ENCODE results near the gene C16orf54.
"Not testable (repeated sequence)": the region's sequence is repeated elsewhere in the genome, so short reads cannot be mapped to it uniquely, and the experiment has no call there.

Gene C16orf54

DNA sequence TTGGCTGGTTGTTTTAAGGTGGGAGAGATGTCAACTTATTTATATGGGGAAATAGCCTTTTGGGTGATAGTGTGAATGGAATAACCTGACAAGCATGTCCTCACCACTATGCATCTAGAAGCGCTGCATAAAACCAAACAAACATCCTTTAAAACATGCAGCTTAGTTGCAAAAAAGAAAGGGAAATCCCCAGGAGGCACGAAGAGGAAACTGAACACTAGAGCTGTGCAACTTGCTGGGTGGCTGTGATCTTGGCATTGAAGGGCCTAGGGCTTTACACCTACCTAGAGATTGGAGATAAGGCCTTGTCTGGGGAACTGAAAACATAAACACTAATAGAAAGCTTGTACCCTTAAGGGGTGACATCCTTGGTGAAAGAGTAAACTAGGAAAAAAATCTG is 7.3 kb downstream of the C16orf54 start:
- DNase-seq, result no peak

GRCh38 chr16:29737713-29738112 is 8.1 kb downstream of the C16orf54 start:
- no peak for DNase-seq

DNA sequence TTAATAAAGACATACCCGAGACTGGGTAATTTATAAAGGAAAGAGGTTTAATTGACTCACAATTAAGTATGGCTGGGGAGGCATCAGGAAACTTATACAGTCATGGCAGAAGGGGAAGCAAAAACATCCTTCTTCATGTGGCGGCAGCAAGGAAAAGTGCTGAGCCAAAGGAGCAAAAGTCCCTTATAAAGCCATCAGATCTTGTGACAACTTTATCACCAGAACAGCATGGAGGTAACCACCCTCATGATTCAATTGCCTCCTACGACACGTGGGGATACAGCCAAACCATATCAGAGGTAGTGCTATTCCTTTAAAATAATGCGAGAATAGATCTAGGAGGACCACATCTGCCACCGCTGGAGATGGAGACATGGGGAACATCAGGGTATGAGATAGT is 9.0 kb downstream of the C16orf54 start:
- DNase-seq, result no peak

- no peak for DNase-seq
Observed at GRCh38 chr16:29736112-29736511, 9.7 kb downstream of the C16orf54 start.

- no peak for DNase-seq
Observed at GRCh38 chr16:29734786-29735185, 11.0 kb downstream of the C16orf54 start.

DNA sequence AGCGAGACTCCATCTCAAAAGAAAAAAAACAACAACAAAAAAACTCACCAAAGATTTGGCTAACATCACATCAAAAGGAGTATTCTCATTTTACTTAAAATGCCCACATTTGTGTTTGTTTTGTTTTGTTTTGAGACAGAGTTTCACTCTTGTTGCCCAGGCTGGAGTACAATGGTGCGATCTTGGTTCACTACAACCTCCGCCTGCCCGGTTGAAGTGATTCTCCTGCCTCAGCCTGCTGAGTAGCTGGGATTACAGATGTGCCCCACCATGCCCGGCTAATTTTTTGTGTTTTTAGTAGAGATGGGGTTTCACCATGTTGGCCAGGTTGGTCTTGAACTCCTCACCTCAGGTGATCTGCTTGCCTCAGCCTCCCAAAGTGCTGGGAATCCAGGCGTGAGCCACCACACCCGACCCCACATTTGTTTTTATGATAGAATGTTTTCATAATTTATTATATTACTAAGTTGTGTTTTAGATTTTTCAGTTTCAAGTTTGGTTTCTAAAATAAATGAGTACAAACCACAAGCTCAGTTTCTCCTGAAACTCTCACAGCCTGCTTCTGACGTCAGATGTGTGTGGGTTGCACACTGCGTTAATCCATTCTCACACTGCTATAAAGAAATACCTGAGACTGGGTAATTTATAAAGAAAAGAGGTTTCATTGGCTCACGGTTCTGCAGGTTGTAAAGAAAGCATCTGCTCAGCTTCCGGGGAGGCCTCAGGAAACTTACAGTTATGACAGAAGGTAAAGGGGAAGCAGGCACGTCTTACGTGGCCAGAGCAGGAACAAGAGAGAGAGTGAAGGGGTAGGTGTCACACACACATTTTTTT is 13.8 kb downstream of the C16orf54 start:
- DNase-seq, result not testable (repeated sequence)

- no peak for DNase-seq
Observed at GRCh38 chr16:29730649-29731048, 15.1 kb downstream of the C16orf54 start.

- DNase-seq, result peak; percentile 48
Observed at GRCh38 chr16:29729116-29729521, 16.7 kb downstream of the C16orf54 start.

DNA sequence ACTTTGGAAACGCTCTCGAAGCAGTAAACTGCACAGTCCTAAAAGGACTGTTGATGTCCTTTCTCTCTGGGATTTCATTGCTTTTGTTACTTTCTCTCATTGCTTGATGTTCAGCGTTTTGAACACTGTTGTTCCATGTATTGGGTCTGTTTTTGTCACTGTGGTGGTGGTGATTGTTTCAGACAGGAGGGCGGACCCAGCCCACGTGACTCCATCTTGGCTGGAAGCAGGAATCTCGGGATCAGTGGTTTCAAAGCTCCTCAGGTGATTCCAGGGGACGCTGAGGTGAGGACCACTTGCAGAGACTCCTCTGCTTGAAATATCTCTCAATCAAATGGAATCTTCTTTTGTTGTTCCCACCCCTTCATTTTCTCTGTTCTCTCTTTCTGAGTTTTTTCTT is 18.3 kb downstream of the C16orf54 start:
- DNase-seq, result no peak

DNA sequence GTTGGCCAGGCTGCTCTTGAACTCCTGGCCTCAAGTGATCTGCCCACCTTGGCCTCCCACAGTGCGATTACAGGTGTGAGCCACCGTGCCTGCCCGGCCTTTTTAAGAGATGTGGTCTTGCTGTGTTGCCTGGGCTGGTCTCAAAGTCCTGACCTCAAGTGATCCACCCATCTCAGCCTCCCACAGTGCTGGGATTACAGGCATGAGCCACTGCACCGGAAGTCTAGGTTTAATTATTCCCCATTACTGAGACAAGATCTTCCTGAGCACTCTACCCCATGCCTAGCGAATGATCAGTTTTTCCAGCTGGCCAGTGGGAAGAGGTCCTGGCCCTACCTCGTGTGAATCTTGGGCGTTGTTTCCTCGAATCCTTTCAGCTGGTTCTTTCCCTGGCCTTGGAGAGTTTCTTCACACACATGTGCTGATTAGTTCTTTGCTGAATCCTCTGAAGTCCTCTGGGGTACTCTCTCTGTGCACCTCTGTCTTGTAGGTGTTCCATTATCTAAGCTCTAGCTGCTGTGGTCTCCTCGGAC is 18.9 kb downstream of the C16orf54 start:
- no peak for DNase-seq

DNA sequence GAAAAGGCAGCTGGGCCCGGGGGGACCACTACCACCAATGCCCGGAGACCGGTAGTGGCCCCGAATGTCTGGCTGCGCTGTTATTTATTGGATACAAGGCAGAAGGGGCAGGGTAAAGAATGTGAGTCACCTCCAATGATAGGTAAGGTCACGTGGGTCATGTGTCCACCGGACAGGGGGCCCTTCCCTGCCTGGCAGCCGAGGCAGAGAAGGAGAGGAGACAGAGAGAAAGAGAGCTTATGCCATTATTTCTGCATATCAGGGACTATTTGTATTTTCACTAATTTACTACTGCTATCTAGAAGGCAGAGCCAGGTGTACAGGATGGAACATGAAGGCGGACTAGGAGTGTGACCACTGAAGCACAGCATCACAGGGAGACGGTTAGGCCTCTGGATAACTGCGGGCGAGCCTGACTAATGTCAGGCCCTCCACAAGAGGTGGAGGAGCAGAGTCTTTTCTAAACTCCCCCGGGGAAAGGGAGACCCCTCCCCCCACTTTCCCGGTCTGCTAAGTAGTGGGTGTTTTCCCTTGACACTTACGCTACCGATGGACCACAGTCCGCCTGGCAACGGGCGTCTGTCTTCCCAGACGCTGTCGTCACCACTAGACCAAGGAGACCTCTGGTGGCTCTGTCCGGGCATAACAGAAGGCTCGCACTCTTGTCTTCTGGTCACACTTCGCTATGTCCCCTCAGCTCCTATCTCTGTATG is 24.5 kb downstream of the C16orf54 start:
- peak; percentile 28 for DNase-seq

GRCh38 chr16:29720703-29721102 is 25.1 kb downstream of the C16orf54 start:
- no peak for DNase-seq

DNA sequence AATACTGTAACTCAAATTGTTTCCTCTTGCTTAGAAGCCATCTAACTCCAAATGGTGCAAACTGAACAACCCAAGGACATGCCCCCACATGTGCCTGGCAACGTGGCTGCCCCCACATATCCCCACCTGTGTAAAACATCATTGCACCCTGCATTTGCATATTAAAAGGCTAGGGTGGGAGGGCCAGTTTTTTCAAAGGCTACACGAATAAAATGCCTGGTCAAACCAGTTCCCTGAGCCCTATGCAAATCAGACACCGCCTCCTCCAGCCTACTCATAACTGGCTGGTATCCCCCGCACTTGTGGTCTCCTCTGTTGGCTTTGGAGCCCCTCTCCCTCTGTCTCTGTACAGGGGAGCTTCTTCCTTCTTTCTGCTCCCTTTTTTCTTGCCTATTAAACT is 26.7 kb downstream of the C16orf54 start:
- DNase-seq, result no peak

DNA sequence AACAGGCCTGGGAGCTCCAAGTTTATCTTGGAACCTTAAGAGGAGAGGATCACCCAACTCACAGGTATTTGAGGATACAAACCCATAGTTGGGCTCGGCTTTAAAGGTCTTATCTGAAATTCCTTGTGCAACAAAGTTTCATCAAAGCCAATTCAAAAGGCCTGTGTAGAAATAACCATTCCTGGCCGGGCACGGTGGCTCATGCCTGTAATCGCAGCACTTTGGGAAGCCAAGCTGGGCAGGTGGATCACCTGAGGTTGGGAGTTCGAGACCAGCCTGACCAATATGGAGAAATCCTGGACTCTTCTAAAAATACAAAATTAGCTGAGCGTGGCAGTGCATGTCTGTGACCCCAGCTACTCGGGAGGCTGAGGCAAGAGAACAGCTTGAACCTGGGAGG is 28.7 kb downstream of the C16orf54 start:
- no peak for DNase-seq

DNA sequence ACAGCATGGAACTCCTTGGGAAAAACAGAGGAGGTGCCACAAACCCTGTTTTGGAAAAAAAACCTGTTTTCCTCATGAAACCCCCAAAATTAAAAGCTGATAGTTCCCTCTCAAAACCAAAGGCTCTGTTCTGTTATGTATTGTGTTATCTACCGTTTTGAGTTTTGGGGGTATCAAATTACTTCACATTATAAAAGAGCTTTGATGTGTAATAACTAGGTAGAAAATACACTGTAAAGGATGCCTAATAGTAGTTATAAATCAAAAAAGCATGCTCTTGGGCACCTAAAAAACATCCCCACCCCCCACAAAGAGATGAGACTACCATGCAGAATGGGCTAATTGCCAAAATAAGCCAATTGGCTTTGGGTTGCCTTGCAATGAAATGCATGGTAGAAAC is 30.8 kb downstream of the C16orf54 start:
- DNase-seq, result no peak

DNA sequence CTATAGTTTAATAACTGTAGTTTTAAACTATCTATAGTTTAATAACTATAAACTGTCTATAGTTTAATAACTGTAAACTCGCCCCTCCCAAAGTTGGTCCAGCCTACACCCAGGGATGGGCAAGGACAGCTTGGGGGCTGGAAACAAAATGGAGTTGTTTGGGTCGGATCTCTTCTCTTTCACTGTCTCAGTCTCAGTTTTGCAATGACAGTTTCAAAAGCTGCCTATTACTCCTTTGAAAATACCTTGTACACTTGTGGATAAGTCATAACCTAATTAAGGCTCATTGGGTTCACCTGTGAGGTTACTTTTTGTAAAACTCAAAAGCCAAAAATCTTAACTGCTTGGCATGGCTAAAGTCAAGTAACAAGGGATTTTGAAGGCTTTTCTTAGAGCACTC is 31.4 kb downstream of the C16orf54 start:
- no peak for DNase-seq

DNA sequence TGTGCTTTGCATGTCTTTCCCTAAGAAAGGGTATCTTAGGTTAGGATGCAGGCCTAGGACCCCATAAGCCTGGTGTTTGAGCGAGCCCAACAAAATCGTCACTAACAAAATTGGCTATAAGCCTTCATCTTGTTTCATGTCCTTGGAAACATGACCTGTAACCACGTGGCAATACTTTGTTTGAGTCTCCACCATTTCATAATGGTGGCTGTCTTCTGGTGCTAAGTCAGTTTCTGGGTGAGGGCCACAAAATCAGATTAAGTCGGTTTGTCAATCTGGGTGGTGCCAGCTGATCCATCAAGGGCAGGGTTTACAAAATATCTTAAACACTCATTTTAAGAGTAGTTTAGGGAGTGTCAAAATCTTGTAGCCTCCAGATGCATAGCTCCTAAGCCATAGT is 33.0 kb downstream of the C16orf54 start:
- DNase-seq, result peak; percentile 53

- no peak for DNase-seq
Observed at GRCh38 chr16:29710227-29711219, 35.3 kb downstream of the C16orf54 start.

GRCh38 chr16:29709657-29710056 is 36.1 kb downstream of the C16orf54 start:
- not testable (repeated sequence) for DNase-seq

DNA sequence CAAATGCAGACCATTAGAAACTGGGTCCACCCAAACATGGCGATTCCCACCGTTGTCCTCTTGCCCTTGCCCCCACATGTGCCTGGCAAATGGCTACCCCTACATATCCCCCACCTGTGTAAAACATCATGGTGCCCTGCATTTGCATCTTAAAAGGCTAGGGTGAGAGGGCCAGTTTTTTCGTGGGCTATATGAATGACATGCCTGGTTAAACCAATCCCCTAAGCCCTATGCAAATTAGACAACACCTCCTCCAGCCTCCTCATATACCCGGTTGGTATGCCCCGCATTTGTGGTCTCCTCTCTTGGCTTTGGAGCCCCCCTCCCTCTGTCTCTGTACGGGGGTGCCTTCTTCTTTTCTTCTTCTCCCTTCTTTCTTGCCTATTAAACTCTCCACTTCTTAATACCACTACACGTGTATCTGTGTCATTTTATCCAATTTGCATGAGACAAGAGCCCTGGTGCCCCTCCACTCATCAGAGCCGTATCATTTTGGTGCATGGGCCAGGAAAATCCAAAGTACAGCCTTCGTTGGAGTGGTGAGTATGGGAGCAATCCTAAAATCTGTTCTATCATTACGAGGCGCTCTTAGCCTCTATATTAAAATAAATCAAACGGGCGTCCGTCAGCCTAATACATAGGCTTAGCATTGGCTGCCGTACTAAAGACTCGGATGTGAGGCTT is 36.7 kb downstream of the C16orf54 start:
- DNase-seq, result no peak

DNA sequence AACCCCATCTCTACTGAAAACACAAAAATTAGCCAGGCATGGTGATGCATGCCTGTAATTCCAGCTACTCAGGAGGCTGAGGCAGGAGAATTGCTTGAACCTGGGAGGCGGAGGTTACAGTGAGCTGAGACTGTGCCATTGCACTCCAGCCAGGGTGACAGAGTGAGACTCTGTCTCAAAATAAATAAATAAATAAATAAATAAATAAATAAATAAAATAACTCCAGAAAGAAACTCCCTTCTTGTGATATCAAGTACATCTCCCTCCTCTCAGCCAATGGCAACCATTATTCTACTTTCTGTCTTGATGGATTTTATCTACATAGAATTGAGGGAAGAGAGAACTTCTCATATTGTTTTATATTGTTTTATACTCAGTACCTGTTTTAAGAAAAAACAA is 38.6 kb downstream of the C16orf54 start:
- DNase-seq, result not testable (repeated sequence)

DNA sequence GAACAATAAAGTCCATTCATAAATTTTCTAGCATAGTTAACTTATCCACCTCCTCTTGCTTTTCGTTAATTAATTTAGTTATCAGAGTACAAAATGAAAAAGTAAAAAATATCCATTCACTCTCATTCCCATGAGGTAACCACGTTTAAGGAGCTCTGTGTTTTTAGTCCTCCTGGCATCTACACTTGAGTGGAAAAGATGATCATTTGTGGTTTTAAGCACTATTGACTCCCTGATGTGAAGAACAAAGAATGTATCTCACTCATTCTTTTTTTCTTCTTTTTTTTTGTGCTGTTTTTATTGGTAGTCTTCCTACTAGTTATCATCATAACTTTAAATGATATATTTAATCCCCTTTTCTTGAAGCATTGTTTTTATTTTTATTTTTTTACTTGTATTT is 40.8 kb downstream of the C16orf54 start:
- no peak for DNase-seq

All from NCI-H446 treated with DMSO at 0.1 percent for 48 hours (cell line).